HG03103 (cell line): ENCODE data around the gene UBE2E2.

Experiments
- ATAC-seq: cut with Tn5 transposase; IDR thresholded peaks from one replicate; pipeline ENCODE4 v1.9.1; 2021; ENCODE audit warnings: low read depth; ENCODE audit not compliant: unreplicated experiment

The UBE2E2 gene

DNA sequence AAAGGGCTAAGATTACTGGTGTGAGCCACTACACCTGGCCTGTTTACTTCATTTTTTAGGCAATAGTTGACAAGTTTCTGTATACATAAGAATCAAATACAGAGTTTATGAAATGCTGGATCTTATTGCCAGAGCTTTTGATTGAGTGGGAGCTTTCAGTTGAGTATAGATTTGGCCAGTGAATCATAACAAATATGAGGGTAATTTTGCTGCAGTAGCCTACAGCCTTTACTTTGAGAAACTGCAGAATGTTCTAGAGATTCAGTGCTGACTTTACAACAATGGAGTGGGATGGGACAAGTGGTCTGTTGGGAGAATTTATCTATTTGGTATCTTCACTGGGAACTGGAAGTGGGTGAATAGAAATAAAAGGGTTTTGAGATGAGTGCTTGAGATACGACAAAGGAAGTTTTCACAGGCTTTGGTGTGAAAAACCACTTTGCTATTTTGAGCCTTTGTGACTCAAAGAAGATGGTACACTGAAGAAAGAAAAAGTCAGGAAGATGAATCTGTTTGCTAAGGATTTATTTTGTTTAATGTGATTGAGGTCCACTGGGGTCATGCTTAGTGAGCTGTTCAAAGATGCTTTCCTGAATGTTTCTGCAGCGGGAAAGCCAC is 227.8 kb downstream of the UBE2E2 start:
- ATAC-seq, result no peak

DNA sequence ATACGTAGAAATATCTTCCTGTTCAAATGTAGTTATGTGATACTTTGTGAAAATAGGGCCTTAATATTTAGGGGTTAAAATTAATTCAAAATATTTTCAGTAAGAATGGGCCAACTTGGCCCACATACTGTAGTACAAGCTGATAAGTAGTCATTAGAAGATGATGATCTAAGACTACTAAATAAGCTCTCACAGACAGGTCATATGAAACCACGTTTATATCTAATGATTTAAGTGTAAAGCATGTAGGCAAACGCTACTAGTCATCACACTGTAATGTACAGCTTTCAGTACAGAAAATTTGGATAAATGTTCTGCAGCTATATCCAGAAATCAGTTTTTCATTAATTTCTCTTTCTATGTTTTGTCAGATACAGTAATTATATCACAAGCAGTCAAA is 228.6 kb downstream of the UBE2E2 start:
- no peak for ATAC-seq

DNA sequence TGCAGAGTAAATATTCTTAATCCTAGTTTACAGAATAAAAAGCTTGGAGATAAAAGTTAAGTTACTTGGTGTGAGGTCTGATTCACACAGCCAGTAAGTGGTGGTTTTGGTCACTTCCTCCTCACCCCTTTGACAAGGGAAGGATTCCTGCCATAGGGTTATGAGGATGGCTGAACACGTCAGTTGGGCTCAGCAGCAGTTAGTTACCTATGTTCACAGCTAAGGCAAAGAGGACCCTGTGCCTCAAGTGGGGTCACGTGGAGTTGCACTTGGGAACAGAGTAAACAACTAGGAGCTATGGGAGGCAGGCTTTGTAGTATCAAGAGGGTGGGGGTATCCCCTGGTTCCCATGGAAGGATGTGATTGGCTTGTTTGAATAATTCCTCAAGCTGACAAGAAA is 232.2 kb downstream of the UBE2E2 start:
- no peak for ATAC-seq

DNA sequence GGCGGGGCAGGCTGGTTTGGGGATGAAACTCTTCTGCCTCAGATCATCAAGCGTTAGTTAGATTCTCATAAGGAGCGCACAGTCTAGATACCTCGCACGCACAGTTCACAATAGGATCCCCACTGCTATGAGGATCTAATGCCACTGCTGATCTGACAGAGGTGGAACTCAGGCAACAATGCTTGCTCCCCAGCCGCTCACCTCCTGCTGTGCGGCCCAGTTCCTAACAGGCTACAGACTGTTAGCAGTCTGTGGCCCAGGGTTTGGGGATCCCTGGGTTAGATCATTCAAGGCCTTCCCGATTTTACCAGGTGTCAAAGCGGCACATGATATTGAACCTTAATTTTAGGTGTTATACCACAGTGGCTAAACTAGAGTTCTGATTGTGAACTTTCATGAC is 232.8 kb downstream of the UBE2E2 start:
- no peak for ATAC-seq

DNA sequence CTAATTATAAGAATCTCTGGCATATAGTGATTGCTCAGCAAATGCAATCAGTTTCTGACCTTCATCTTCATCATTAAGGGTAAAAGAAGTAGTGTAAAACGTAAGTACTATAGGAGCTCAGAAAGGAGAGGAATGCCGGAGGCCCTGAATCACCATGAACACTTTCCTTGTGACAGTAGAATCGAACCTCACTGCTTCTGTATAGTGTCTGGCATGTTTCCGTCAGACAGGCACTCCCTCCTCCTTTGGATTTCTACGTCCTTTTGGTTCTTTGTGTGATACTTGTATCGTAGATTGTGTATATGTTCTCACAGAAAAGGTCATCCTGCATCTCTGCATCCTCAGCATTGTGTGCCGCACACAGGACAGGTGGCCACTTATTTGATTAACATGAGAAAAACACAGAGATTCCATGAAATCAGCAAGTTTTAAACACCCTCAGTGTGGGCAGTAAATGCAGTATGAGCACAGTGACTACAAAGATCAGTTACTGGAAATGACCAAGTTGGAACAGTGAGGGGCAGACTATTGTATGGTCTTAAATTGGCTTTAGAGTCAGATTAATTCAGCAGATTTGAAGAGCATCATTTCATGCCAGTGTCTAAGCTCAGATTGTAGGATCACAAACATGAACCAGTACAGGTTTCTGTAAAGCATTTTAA is 234.5 kb downstream of the UBE2E2 start:
- no peak for ATAC-seq

DNA sequence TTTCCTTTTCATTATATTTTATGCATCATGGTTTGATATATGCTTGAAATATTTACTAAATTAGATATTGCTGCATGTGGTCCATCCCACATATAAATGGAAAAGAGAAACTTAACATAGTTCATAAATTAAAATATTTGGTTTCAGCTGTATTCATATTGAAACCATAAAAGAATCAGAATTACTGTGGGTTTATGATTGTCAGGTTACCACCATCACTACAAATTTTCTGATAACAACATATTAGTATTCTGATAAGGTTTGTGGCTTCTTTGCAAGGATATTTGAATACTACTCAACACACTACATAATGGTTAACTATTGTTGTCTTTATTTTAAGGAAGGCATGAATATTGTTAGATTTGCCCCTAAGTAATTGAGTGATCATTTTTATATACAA is 235.5 kb downstream of the UBE2E2 start:
- peak; percentile 37 for ATAC-seq

DNA sequence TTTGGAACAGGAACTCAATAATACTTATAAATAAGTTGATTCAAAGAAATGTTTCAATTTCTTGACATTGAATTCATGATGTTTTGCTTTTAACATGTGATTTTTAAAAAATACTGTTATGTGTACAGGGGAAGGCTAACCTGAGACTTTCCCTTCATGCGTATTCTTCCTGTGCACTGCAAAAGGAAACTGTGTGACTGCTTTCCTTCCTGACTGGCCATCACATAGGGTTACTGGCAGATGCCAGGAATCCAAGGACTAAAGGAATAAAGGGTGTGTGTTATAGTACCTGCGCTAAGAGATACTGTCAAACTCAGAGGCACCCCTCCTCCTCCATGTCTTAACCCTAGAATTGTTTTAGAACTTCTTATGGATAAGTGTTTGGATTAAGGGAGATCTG is 236.0 kb downstream of the UBE2E2 start:
- ATAC-seq, result no peak

DNA sequence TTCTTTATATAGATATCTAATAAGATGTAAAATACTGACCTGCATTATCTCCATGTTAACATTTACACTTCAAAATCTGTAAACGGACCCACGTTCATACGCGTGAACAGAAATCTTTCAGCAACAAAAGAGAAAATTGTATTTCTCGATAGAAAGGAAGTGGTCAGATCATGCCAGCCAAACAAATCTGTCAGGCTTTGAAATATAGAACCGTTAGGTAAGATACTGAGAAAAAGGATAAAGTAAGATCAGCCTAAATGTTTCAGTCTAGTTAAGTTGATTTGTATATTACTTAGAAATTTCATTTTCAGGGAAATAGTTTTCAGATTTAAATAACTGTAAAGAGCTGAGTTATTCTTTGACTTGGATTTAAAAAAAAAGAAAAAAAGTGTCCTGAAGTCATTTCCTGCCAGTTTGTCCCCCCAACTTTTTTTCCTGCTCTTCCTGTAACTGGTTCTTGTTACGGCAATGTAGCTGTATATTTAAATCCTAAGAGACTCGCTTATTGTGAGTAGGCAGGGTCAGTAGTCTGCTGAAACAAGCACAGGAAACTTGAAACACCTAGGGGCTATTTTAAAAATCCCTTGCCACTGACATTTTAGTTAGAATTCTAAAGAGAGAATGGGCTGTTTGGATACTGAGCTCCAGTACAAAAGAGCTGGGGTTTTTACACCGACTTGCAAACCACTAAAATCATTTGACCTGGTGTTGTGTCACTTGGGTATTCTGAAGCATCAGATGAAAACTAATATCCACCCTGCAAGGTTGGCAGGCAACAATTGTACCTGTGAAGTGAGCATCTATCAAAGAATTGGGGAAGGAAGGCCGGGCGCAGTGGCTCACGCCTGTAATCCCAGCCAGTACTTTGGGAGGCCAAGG is 237.5 kb downstream of the UBE2E2 start:
- ATAC-seq, result no peak

DNA sequence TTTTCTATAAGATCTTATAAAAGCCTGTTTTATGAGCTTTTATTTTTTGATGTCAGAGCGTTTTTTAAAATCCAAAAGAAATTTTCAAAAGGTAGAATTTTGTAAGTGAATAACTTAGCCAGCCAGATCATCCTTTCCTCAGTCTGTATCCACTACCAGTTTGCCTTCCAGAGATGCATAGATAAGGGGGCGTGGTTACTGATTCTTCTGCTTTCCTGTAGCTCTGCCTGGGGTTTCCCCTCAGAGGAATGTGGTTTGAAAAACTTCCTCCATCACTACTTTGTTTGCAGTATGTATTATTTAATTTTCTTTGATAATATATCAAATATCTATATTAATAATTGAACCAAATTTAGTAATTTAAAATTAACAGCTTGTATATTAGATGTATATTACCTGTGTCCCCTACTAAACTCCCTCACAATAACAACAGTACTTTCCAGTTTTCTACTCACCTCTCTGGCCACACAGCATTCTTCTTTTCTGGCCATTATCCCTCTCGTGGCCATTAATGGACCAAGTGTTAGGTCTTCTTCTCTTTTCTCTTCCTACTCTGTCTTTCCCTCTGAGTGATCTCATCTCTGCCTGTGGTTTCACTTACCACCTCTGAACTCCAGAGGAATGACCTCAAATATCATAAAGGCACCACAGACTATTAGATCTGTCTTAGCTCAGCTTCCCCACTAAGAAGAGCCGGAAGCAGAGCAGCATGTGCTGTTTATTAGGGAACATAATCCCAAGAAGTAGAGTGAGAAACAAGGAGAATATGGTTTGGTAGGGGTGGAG is 239.7 kb downstream of the UBE2E2 start:
- peak; percentile 55 for ATAC-seq

DNA sequence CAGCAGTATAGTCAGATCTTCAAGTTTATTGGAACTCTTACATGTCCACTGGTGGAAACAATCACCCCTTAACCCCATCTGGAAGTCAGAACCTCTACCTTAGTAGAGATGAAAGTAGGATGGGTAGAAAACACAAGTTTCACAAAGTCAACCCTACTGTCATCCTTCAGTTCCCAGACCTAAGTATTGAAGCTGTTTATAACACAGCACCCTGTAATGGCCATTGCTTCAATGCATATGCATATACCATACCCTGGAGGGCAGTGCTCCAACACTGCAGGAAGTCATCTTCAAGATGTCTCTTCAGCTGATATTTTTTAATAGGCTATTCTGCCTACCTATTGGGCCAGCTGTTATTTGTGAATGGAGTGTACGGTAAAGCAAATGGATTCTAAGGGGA is 241.3 kb downstream of the UBE2E2 start:
- ATAC-seq, result no peak

DNA sequence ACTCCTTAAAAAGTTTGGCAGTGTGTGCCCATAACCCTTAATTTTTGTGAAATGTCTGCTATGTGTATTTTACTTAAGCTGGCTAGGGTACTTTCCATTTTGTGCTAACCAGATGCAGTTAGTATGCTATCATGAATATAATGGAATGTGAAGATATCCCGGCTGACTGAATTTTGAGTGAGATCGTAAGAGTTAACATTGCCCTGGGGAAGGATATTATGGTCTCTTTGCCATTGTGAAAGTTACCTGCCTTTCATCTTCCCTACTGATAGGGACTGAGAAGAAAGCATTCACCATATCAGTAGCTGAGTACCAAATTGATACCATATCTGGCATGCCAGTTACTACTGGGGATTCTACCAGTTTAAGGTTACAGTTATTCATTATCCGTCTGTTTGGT is 243.2 kb downstream of the UBE2E2 start:
- no peak for ATAC-seq

DNA sequence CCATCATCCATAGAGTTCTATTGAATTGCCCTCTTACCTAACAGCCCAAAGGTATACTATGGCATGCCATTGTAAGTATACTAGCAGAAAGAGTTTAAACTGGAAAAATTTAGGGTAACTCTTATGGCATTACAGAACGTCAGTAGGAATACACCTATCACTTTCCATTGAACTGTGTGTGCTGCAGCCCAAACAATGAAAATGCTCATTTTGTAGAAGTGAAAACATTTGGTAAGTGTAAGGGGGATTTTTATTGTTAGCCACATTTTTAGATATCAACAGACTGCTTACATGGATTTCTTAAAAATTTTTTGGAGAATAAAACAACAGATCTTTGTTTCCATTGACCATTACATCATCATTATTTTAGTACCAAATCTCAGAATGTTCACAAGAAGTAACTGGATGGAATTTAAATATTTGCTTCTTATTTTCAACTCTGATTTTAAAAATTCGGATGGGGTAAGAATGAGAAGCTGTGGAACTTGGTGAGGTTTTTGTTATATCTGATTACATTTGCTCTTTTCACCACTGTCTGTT is 245.9 kb downstream of the UBE2E2 start:
- no peak for ATAC-seq

DNA sequence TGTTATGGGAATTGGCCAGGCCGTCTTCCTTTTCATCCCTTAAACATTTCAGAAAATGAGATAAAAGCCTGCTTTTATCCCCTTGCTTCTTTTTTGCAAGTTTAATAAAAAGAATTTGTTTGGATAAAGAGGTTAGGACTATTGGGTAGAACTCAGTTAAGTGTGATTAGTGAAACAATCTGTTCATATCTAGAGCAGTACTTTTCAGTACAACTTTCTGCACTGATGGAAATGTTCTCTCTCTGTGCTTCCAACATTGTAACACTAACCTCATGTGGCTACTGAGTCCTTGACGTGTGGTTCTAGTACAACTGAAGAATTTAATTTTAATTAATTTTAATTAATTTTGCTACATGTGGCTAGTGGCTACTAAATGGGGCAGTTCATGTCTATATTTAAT is 246.9 kb downstream of the UBE2E2 start:
- ATAC-seq, result no peak

DNA sequence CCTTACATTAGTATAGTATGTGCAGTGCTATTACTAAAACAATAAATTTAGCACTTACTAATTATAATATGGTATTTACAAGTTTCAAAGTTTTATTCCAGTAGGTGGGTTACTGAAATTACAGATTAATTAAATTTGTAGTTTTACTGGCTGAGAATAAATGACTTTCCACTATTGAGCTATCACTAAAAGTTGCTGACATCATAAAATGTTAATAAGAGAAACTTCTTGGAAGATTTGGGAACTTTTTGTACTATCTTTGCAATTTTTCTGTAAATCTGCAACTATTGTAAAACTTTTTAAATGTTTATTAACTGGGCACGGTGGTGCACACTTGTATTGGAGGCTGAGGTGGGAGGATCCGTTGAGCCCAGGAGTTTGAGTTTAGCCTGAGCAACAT is 247.7 kb downstream of the UBE2E2 start:
- no peak for ATAC-seq

DNA sequence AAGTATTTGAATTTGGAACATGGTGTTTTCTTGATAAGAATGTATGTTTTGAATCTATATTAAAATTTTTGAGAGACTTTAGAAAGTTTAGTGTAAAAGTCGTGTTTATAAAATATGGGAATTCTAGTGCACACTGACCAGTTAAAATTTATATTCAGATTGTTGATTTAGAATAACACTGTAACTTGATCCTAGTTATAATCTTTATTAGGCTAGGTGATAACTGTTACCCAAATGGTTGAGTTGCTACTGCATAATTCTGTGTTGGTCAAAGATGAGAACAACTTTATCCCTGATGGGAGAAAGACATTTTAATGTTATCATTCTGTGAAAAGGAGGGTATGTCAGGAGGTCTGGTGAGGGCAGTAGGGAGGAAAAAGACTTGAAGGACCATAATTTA is 249.3 kb downstream of the UBE2E2 start:
- no peak for ATAC-seq

DNA sequence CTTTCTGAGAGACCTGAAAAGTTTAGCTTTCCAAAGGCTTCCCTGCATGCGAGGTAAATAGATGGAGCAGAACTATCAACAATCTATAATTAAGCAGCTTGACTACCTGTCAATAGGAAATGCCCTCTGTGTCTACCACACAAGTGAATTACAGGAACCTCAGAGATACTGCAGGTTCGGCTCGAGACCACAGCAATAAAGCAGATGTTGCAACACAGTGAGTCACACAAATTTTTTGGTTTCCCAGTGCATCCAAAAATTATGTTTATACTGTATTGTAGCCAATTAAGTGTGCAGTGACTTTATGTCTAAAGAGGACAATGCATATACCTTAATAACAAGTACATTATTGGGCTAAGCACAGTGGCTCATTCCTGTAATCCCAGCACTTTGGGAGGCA is 252.0 kb downstream of the UBE2E2 start:
- ATAC-seq, result no peak

DNA sequence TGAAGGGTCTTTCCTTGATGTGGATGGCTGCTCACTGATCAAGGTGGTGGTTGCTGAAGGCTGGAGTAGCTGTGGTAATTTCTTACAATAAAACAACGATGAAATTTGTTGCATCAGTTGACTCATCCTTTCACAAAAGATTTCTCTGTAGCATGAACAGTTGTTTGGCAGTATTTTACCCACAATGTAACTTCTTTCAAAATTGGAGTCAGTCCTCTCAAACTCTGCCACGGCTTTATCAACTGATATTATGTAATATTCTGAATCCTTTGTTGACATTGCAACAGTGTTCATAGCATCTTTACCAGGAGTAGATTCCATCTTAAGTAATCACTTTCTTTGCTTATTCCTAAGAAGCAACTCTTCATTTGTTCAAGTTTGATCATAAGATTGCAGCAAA is 252.6 kb downstream of the UBE2E2 start:
- ATAC-seq, result no peak

DNA sequence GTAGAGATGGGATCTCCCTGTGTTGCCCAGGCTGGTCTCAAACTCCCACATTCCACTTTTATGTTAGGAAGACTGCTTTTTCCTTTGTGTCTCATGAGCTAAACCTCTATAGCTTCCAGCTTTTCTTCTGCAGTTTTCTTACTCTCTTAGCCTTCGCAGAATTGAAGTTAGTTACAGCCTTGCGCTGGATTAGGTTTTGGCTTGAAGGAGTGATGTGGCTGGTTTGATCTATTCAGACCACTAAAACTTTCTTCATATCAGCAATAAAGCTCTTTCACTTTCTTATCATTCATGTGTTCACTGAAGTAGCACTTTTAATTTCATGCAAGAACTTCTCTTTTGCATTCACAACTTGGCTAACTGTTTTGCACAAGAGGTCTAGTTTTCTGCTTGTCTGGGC is 254.6 kb downstream of the UBE2E2 start:
- ATAC-seq, result no peak

DNA sequence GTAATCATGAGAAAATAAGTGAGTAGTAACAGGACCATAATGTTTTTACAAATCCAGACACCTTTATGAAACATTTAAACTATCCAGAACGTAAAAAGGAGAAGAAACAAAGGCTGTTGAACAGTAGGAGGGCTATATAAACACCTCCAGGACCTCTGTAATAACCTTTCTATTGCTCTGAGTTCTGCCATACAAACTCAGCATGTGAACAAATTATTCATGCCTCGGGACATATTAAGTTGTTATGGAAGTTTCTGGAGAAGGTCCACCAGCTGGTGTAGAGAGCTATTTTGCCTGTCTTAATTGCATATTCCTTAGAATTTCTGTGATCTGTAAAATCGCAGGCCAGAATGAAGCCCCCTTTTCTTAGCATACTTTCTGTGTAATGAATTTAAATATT is 256.3 kb downstream of the UBE2E2 start:
- no peak for ATAC-seq

DNA sequence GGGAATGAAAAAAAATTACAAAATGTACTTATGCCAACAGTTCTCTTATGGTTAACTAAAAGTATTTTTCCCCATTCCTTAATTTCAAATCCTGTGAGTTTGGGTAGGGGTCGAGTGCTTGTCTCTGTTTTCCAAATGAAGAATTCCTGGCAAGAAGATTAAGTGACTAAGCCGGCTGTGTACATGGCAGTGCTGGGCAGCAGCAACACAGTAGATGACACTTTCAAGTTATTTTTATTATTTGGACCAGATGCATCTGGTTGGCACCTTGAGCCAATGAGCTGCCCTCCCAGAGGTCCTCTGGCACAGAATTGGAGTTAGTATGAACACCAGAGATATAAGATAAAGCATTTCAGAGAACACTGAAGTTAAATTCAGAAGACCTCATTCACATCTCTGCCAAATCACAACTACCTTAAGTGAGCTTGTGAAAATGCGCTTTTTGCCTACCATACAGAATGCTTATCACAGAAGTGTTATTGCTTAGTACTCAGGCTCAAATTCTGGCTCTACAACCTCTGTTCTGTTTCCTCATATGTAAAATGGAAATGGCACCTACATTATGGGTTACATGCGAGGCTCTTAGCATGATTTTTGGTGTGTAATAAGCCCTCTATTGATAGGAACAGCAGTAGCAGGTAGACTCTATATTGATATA is 256.9 kb downstream of the UBE2E2 start:
- no peak for ATAC-seq
